ENCODE data around the gene TOPORS.
"Not testable (repeated sequence)": the region's sequence is repeated elsewhere in the genome, so short reads cannot be mapped to it uniquely, and the experiment has no call there.

TOPORS gene

DNA sequence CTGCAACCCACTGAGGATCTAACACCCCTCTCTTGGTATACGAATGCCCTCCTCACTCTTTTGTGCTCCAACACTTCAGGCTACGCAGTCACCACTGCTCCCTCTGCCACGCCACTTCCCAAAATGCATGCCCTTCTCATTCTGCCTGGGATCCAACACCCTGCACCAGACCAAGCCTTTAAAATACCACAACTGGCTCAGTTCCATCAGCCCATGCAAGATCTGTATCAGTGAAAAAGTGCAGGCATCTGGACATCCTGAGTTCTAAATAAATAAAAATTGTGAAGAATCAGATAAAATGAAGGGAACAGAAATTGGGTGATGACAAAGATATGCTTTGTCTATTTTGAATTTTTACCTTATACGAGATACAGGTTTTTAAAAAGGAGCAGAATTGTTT lies 17.9 kb upstream of the TOPORS start:
- FAIRE-seq: no peak
- DNase-seq (ENCODE audit: insufficient read length, low spot score): no peak

DNA sequence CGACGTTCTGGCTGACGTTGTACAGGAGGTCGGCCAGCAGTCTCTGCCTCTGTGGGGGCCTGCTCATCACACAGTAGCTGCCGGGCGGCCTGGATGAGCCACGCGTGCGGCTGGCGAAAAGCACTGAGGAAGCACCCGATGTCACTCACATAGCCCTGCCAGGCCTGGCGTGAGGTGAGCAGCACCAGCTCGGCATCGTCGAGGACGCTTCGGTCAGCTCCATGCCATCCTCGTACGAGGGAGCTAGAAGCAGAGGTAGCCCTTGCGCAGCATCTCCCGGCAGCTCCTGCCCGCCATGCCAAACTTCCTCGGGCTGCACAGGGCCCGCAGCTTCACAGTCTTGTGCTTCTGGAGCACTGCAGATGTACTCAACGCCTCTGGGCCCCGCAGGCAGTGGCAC lies 14.4 kb upstream of the TOPORS start:
- FAIRE-seq: no peak
- no peak for DNase-seq (ENCODE audit: insufficient read length, low spot score)

DNA sequence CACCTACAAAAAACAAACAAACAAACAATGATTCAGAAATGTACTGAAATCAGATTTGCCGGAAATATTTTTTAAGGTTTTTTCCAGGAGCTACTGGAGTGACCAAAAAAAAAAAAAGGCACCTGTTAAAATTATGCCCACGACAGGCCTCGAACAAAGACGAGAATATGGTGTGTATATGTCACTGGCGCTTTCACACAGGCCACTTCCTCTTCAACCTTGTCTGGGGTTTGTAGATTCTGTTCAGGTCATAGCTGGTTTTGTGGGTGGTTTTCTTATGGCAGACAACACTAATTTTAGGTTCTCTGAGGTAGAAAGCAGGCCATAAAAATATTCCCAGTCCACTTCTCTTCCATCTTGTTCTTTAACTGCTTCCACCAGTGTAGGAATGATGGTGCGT lies 13.6 kb upstream of the TOPORS start:
- DNase-seq (ENCODE audit: insufficient read length, low spot score) (no peak), FAIRE-seq (no peak)

DNA sequence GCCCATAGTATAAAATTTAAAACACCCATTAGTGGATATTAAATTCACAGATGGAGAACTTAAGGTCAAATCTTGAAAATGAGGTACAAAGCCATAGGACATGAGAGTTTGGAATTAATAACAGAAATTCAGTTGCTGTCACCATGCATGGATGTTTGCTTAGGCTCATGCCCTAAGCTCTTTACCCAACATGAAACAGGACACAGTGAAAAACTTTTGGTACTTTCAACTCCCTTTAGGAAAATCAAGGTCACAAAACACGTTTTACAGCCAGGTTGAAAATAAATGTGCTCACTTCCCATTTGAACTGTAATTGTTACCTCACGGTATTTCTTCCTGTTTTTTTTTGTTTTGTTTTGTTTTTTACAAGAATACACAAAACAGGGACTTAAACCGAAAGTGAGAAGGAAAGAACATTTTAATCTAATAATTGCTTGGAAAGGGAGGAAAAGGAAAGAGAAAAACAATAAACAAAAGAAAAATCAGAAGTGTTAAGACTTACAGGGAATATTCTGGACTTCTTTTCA lies 6.1 kb upstream of the TOPORS start:
- FAIRE-seq: peak; percentile 45
- no peak for DNase-seq (ENCODE audit: insufficient read length, low spot score)

DNA sequence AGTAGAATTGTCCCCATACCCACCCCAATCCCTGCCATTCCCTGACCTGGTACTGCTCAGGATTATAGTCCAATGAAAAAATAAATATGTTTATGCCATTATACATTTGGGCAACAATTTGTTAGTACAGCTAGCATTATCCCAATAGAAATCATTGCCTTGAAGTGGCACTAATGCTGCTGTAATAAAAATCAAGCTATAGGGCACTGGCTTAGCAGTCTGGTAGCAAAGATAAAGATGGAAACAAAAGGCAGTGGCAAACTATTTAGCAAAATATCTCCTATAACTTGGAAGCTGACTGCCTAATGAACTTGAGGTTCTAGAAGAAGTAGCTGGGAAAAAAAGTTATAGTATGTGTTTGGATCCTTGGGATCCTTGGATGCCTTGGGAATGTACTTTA lies 2.2 kb upstream of the TOPORS start:
- DNase-seq (ENCODE audit: insufficient read length, low spot score) (no peak), FAIRE-seq (no peak)

DNA sequence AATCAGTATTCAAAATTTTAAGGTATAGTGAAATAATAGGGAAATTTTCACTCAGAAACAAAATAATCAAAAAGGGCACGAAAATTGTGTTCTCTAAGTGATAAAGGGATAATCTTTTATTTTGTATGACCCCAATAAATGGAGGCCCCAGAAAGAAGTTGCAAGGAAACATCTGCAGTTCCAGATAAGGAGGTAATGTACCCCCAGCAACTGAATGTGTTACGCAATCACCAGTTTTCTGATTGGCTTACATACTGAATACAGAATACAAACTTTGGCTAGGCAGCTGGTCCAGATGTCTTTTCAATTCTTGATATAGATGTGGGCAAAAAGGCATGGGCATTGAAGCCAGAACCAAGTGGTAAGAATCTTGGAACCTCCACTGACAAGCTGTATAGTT lies 1.7 kb upstream of the TOPORS start:
- DNase-seq (ENCODE audit: insufficient read length, low spot score) (no peak), FAIRE-seq (no peak)

DNA sequence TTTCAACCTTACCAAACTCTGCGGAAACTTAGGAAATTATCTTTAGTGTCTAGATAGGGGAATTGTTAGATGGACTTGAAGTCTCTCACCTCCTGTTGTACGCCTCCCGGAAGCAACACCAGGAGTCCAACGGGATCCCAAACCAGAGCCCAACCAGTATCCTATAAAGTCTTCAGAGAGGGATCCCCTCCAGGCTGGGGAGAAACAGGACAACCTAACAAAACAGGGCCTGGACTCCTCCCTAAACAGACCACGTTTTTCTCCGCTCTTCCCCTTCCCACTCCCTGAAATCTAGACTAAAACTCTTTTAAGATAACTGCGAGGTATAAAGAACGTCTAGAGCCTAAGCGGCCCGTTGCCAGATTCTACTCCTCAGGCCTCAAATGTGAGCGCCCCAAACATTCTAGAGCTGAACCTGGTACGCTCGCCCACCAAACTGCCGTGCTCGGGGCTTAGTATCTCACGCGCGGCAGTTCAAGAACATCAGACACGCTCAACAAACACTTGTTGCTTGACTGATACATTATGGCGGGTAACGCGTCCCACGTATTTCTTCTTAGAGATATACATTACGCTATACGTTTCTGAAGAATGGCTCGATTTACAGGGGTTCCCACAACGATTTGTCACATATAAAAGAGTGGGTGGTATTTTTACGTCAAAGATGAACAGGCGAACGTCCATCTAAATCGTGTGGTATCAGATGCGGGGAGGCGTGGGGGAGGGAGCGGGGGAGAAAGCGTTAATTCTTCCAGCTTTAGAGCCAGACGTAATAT lies 922 bp downstream of the TOPORS start:
- FAIRE-seq (peak; percentile 62), DNase-seq (ENCODE audit: insufficient read length, low spot score) (no peak)

DNA sequence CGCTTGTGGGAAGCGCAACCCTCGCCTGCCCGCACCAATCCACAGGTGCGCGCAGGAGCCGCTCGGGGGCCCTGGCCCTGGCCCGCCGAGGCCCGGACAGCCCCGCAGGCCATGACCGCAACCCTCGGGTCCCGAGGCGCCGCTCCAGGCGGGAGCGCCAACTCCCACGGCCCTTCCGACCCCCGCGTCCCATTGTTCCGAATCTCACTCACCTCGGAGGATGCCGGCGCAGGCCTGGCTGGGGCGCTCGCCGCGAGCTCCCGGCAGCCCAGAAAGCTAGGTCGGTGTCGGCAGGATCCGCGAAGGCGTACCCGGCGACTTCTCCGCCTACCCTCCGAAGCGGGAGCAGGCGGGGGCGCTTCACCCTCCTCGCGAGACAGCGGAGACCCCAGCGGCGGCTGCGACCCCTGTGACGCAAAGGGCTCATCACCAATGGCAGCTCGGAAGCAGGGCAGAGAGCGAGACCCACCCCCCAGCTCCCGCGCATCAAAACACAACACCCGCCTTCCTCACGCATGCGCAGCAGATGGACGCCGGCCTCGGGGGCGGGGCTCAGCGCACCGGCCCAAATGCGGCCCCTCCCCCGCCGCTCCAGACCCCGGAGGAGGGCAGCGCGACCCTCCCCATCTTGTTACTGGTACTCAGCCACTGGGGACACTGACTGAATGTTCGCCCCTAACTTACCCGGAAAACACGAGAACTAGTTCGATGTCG lies 1.7 kb downstream of the TOPORS start:
- peak; percentile 91 for DNase-seq (ENCODE audit: insufficient read length, low spot score)
- peak; percentile 81 for FAIRE-seq

DNA sequence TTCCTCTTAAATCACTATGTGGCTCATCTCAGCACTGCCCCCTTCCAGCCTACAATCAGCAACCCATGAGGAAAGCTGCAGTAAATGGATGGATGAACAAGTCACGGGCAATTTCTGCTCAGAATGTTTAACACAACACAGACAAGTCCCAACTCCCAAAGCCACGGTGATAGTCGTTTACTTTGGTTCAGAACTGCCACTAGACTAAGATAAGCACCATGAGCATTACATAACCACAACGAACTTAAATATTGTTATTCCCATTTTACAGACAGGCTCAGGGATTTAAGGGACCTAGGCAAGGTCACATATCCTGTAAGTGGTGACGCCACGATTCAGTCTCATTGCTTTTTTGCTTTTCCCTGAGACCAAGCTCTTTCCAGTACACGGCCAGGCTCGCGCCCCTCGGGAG lies 2.2 kb downstream of the TOPORS start:
- DNase-seq (ENCODE audit: insufficient read length, low spot score): no peak
- FAIRE-seq: peak; percentile 71

DNA sequence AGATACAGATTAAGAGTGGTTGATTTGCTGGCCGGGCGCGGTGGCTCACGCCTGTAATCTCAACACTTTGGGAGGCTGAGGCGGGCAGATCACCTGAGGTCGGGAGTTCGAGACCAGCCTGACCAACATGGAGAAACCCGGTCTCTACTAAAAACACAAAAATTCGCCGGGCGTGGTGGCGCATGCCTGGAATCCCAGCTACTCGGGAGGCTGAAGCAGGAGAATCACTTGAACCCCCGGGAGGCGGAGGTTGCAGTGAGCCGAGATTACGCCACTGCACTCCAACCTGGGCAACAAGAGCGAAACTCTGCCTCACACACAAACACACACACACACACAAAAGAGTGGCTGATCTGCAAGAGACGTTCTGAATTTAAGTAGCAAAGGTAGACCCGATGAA lies 4.2 kb downstream of the TOPORS start:
- DNase-seq (ENCODE audit: insufficient read length, low spot score); FAIRE-seq: not testable (repeated sequence)

DNA sequence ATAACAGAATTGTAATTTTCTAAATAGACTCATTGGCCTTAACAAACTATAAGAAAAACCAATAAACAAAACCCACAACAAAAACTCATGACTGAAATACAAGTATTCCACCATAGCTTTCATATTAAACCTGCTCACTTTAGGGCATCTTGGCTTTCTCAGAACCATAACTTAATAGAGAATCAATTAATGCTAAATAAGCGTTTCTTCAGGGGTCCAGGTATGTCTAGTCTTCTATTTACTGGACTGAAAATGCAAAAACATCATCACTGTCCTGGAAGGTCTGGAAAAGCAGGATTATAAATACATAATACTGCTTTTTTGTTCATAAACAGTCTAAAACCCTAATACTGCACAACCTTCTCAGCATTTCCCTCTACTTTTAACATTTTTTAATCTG lies 6.5 kb downstream of the TOPORS start:
- DNase-seq (ENCODE audit: insufficient read length, low spot score) (no peak), FAIRE-seq (no peak)

DNA sequence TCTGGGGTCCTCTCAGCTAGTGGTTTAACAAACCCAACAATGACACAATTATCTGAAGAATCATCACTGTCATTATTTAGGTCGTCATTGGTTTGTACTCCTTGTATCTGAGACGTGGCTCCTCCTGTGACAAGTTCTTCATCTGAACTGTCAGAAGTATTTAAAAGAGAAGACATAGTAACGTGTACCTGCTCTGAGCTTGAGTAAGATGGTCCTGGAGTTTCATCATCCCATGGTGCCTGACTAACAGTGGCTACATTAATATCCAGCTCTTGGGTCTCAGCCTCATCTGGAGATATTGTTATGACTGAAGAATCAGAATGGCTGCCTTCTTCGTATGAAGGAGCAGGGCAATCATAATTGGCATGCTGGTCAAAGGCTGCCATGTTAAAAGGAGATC lies 9.3 kb downstream of the TOPORS start:
- no peak for DNase-seq (ENCODE audit: insufficient read length, low spot score)
- no peak for FAIRE-seq

DNA sequence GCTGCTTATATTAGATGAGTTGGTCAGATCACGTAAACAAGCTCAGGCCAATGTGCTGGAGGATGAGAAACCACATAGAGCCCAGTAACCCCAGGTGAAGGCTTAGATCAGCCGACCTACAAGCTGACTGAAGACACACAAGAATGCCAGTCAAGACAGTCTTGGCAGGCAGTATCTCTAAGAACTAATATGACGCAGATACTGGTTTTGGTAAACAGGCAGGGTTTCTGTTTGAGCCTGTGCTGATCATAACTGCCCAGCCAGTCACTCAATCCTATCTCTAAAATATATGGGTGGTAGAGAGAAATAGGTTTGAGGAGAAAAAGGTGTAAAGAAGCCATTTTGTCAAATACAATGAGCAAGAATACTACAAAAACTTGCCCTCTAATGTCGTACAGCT lies 18.6 kb downstream of the TOPORS start:
- no peak for FAIRE-seq
- no peak for DNase-seq (ENCODE audit: insufficient read length, low spot score)

DNA sequence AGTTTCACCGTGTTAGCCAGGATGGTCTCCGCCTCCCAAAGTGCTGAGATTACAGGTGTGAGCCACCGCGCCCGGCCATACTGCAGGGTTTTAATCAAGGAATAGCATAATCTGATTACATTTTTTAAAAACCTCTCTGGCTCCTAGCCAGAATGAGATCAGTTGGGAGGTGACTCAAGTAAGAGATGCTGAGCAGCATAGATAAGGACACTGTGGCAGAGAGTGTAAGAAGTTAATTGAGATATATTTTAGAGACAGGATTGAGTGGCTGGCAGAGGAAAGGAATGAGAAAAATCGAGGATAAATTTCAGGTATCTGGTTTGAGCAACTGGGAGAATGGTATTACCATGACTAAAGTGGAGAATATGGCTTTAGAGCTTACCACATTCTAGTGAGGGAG lies 19.1 kb downstream of the TOPORS start:
- no peak for FAIRE-seq
- no peak for DNase-seq (ENCODE audit: insufficient read length, low spot score)

DNA sequence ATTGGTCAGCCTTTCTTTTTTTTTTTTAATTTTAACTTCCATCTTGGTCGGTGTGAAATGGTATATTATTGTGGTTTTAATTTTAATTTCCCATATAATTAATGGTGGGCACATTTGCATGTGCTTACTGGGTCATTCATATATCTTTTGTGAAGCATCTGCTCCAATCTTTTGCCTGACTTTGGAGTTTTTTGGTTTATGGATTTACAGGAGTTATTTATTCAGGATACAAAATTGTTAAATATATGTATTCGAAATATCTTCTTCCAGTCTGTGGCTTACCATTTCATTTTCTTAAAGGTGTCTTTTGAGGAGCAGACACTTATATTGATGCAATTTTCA lies 25.7 kb downstream of the TOPORS start:
- no peak for DNase-seq (ENCODE audit: insufficient read length, low spot score)
- FAIRE-seq: no peak

DNA sequence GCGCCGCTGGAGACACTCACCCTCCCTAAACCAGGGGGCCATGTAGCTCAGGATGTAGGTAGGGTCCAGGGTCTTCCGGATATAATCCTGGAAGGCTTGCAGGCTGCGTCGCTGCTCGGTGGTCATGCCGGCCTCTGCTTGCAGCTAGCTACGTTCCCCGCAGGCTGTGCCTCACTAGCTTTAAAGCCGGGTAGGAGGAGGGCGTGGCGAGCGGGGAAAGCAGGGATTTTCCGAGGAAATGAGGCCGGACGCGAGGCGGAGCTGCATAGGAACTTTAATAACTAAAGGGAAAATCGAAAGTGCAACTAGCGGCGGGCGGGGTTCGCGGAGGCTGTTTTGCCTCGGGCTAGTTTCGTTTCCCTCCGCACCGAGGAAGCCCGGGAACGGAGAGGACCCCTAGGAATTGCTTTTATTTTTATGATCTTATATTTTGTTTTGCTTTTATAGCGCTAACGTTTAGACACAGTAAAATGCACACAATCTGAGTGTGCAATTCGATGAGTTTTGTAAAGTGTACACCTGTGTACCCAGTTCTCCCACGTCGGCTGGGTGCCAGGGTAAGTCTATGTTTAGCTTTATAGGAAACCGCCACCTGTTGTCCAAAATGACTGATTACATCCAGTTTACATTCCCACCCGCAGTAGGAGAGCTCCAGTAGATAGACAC lies 26.2 kb downstream of the TOPORS start, which contains the start of gene RIGI:
Gene RIGI (minus strand): TSS at position 156 of the 666 bp plus-strand sequence. CDS start 30 bp downstream, at position 126.
- peak; percentile 92 for FAIRE-seq

DNA sequence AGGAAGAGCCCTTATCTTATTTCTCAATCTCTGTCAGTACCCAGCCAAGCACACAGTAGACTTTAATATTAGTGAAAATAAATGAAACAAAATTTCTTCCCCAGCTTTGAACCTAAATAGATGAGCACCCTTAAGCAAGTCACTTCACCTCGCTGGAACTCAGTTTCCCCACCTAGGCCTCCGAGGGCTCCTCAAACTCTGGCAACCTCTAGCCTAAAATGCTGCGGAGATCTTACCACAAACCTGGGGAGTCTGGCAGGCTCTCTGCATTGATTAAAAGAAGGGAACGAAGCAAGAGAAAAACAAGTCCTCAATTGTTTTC lies 26.7 kb downstream of the TOPORS start:
- DNase-seq (ENCODE audit: insufficient read length, low spot score) (no peak), FAIRE-seq (peak; percentile 4)

More for the DNA sequence above, 26.2 kb downstream of the TOPORS start, which contains the start of gene RIGI:
- DNase-seq (ENCODE audit: insufficient read length, low spot score): peak; percentile 17

DNA sequence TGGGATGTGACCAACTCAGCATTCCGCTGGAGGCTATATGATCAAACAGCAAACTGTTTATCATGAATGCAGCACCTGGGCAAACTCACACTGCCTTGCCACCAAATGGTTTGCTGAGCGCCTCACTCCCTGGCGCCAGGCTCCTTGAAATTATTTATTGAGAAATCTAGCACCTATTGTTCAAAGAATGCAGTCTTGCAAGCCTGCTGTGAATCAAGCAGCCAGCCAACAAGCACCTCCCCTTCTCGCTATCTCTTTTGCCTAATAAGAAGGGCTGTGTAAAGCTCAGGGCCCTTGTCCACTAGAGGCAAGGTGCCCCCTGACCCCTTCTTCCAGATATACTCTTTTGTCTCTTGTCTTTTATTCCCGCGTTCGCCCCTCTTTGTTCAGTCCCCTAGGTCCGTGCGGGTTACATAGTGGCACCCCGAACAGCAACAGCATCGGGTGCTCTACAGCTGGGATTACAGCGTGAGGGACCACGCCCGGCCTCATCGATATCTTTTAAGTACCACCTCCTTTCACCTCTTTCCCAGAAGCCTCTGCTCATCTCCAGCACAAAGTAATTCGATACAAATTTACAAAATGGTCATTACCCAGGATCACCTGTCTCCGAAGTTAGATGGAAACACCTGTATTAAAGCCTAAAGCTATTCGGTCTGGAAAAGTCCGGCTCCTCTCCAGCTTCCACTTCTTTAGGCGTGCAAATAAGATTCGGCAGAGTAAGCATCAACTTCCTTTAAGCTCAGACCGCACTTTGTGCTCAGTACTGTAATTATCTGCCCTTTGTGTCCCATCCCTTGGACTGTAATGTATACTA lies 27.3 kb downstream of the TOPORS start:
- DNase-seq (ENCODE audit: insufficient read length, low spot score): no peak
- FAIRE-seq: peak; percentile 21

DNA sequence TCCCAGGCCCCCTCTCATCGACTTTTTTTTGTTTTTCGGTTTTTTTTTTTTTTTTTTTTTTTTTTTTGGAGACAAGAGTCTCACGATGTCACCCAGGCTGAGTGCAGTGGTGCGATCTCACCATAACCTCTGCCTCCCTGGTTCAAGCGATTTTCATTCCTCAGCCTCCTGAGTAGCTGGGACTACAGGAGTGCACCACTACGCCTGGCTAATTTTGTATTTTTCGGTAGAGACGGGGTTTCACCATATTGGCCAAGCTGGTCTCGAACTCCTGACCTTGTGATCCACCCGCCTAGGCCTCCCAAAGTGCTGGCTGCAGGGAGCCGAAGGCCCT lies 27.9 kb downstream of the TOPORS start:
- DNase-seq (ENCODE audit: insufficient read length, low spot score); FAIRE-seq: not testable (repeated sequence)

DNA sequence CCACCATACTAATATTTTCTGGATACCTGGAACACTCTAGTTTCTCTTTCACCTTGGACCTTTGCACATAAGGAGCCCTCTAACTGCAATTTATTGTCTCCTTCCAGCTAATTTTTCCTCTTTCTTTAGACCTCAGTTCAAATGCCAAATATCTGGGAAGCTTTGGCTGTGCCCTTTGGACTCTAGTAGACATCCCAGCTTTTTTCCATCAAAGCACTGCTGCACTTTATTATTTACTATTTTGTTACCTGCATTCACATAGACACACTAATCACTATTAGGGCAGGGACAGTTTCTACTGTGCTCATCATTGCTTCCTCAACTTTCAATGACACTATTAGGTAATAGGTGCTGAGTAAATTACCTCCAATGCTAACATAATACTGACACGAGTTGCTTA lies 28.5 kb downstream of the TOPORS start:
- FAIRE-seq (no peak), DNase-seq (ENCODE audit: insufficient read length, low spot score) (no peak)

DNA sequence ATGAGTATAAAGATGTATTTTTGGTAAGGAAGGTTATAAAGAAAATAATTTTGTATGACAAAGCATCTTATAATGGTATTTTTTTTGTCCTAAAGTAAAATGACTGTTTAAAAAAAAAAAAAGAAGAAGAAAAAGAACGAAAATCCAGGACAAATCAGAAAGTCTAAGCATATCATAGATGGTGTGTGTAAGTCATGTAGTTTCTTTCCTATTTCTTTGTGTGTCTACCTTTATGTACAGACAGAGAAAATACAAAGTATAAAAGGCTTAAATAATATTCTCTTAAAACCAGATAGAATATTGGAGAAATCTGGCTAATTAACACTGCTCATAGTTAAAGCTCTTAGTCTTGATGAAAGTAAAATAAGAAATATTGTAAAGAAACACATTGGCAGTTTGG lies 34.1 kb downstream of the TOPORS start:
- FAIRE-seq (no peak), DNase-seq (ENCODE audit: insufficient read length, low spot score) (no peak)
